GM19025 (cell line): ENCODE data around the gene INSYN2B.

Experiments used
- ATAC-seq: cut with Tn5 transposase; IDR thresholded peaks from one replicate; pipeline ENCODE4 v1.9.1; 2021; ENCODE audit warnings: mild to moderate bottlenecking, low read depth, moderate library complexity; ENCODE audit not compliant: unreplicated experiment

The INSYN2B gene

GRCh38 chr5:169938439-169938838, 41.9 kb downstream of the INSYN2B start:
- no peak for ATAC-seq

- no peak for ATAC-seq
These were observed 44.5 kb downstream of the INSYN2B start for GRCh38 chr5:169935762-169936161.

GRCh38 chr5:169934990-169935389, 45.3 kb downstream of the INSYN2B start:
- ATAC-seq: no peak

GRCh38 chr5:169933616-169934015, 46.7 kb downstream of the INSYN2B start:
- no peak for ATAC-seq

GRCh38 chr5:169933127-169933526, 47.2 kb downstream of the INSYN2B start:
- ATAC-seq: no peak

- peak; percentile 79 for ATAC-seq
These were observed 56.3 kb downstream of the INSYN2B start for GRCh38 chr5:169923988-169924387.

- no peak for ATAC-seq
These were observed 57.8 kb downstream of the INSYN2B start for GRCh38 chr5:169922474-169922873.

GRCh38 chr5:169921949-169922348, 58.3 kb downstream of the INSYN2B start:
- no peak for ATAC-seq

- ATAC-seq: no peak
These were observed 58.9 kb downstream of the INSYN2B start for GRCh38 chr5:169921384-169921783.

- ATAC-seq: no peak
These were observed 59.8 kb downstream of the INSYN2B start for GRCh38 chr5:169920474-169920873.

GRCh38 chr5:169918228-169918627, 62.1 kb downstream of the INSYN2B start:
- ATAC-seq: no peak

- ATAC-seq: no peak
These were observed 62.8 kb downstream of the INSYN2B start for GRCh38 chr5:169917500-169917899.

- ATAC-seq: no peak
These were observed 65.5 kb downstream of the INSYN2B start for GRCh38 chr5:169914766-169915165.

GRCh38 chr5:169913479-169913878, 66.8 kb downstream of the INSYN2B start:
- ATAC-seq: no peak

- ATAC-seq: no peak
These were observed 68.7 kb downstream of the INSYN2B start for GRCh38 chr5:169911448-169912212.

- ATAC-seq: no peak
These were observed 69.9 kb downstream of the INSYN2B start for GRCh38 chr5:169910393-169910792.

- no peak for ATAC-seq
These were observed 70.3 kb downstream of the INSYN2B start for GRCh38 chr5:169909945-169910344.

- no peak for ATAC-seq
These were observed 71.4 kb downstream of the INSYN2B start for GRCh38 chr5:169908864-169909263.

- ATAC-seq: no peak
These were observed 73.3 kb downstream of the INSYN2B start for GRCh38 chr5:169906745-169907649.

- no peak for ATAC-seq
These were observed 75.3 kb downstream of the INSYN2B start for GRCh38 chr5:169905017-169905416.

- ATAC-seq: no peak
These were observed 75.8 kb downstream of the INSYN2B start for GRCh38 chr5:169904508-169904907.

- ATAC-seq: no peak
These were observed 76.2 kb downstream of the INSYN2B start for GRCh38 chr5:169904059-169904458.
